HG03060 (cell line): ENCODE measurements around the gene BPI.
"Not testable (repeated sequence)": the region's sequence is repeated elsewhere in the genome, so short reads cannot be mapped to it uniquely, and the experiment has no call there.

Source experiments
- ATAC-seq: cut with Tn5 transposase; IDR thresholded peaks from one replicate; pipeline ENCODE4 v1.9.1; 2021; ENCODE audit warnings: low read depth, moderate number of reproducible peaks; ENCODE audit not compliant: unreplicated experiment

BPI gene

GRCh38 chr20:38300438-38300837, 3.5 kb upstream of the BPI start:
- ATAC-seq, result no peak

GRCh38 chr20:38301309-38301708, 2.6 kb upstream of the BPI start:
- ATAC-seq, result no peak

- no peak for ATAC-seq
Measured at GRCh38 chr20:38302786-38303185, 1.2 kb upstream of the BPI start.

GRCh38 chr20:38304845-38305447, 990 bp downstream of the BPI start:
- ATAC-seq, result no peak

GRCh38 chr20:38305541-38305940, 1.6 kb downstream of the BPI start:
- ATAC-seq, result no peak

- ATAC-seq, result no peak
Measured at GRCh38 chr20:38306379-38306778, 2.4 kb downstream of the BPI start.

GRCh38 chr20:38307371-38308046, 3.6 kb downstream of the BPI start:
- ATAC-seq, result no peak

GRCh38 chr20:38308047-38308438, 4.1 kb downstream of the BPI start:
- ATAC-seq, result no peak

- ATAC-seq, result no peak
Measured at GRCh38 chr20:38308447-38308846, 4.5 kb downstream of the BPI start.

- ATAC-seq, result no peak
Measured at GRCh38 chr20:38311091-38311490, 7.1 kb downstream of the BPI start.

GRCh38 chr20:38311491-38311890, 7.5 kb downstream of the BPI start:
- ATAC-seq, result no peak

GRCh38 chr20:38313676-38314075, 9.7 kb downstream of the BPI start:
- no peak for ATAC-seq

- ATAC-seq, result not testable (repeated sequence)
Measured at GRCh38 chr20:38314350-38314749, 10.4 kb downstream of the BPI start.

GRCh38 chr20:38315290-38315966, 11.5 kb downstream of the BPI start:
- ATAC-seq, result no peak

- ATAC-seq, result no peak
Measured at GRCh38 chr20:38316341-38316740, 12.4 kb downstream of the BPI start.

- ATAC-seq, result no peak
Measured at GRCh38 chr20:38317422-38317821, 13.5 kb downstream of the BPI start.

- no peak for ATAC-seq
Measured at GRCh38 chr20:38320221-38320620, 16.3 kb downstream of the BPI start.

- no peak for ATAC-seq
Measured at GRCh38 chr20:38321959-38322598, 18.1 kb downstream of the BPI start.

- no peak for ATAC-seq
Measured at GRCh38 chr20:38324159-38324558, 20.2 kb downstream of the BPI start.

- no peak for ATAC-seq
Measured at GRCh38 chr20:38325167-38325566, 21.2 kb downstream of the BPI start.

GRCh38 chr20:38325905-38326304, 21.9 kb downstream of the BPI start:
- ATAC-seq, result no peak
